ENCODE measurements around the gene SMDT1. TPM values are rescaled to one million over a fixed set of nuclear protein-coding genes. Genes with fewer than 3 reads are reported as not detected.
A peak's percentile ranks its signal among the peaks of the same experiment; 100 is the strongest.
"Not testable (repeated sequence)": the region's sequence is repeated elsewhere in the genome, so short reads cannot be mapped to it uniquely, and the experiment has no call there.

SMDT1 gene
- polyA plus RNA-seq, 10 donors = 94.1 to 156 (median 122) TPM

- no peak for DNase-seq
Measured at GRCh38 chr22:42068291-42068690, 11.2 kb upstream of the SMDT1 start.

- DNase-seq = no peak
Measured at GRCh38 chr22:42069801-42070516, 9.5 kb upstream of the SMDT1 start.

GRCh38 chr22:42070517-42071422 lies 8.7 kb upstream of the SMDT1 start, which contains the start of gene NAGA:
Gene NAGA (minus strand): TSS chr22:42070812. CDS start chr22:42070297, 515 bp downstream.
- DNase-seq = peak; percentile 95 to 99 (median 96)

DNA sequence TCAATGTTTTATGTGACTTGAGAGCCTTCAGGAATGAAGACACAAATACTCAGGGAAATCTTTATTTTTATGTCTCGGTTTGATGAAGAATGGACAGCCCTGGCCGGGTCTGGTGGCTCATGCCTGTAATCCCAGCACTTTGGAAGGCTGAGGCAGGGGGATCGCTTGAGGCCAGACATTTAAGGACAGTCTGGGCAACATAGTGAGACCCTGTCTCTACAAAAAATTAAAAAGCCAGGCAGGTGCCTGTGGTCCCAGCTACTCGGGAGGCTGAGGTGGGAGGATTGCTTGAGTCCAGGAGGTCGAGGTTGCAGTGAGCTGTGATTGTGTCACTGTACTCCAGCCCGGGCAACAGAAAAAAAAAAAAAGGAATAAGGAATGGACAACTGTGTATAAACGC lies 8.0 kb upstream of the SMDT1 start:
- DNase-seq = not testable (repeated sequence)

- no peak for DNase-seq
Measured at GRCh38 chr22:42072606-42073330, 6.7 kb upstream of the SMDT1 start.

DNA sequence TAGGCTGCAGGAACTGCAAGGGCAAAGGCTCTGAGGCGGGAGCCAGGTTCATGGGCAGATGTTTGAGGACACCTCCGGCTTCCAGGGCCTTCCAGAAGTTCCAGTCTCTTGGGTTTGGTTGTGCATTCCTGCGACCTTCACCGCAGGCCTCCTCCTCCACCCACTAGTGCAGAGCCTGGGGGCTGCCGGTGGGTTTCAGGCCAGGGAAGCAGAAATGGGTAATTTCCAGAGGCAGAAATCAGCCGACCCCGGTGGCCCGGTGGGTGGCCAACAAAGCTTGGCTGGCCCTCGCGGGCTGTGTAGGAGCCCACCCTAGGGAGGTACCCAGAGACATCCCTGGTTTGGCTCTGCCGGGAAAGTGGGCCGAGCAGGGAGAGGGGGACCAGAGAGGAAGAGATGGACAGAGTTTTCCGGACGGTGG lies 5.9 kb upstream of the SMDT1 start:
- DNase-seq = no peak

DNA sequence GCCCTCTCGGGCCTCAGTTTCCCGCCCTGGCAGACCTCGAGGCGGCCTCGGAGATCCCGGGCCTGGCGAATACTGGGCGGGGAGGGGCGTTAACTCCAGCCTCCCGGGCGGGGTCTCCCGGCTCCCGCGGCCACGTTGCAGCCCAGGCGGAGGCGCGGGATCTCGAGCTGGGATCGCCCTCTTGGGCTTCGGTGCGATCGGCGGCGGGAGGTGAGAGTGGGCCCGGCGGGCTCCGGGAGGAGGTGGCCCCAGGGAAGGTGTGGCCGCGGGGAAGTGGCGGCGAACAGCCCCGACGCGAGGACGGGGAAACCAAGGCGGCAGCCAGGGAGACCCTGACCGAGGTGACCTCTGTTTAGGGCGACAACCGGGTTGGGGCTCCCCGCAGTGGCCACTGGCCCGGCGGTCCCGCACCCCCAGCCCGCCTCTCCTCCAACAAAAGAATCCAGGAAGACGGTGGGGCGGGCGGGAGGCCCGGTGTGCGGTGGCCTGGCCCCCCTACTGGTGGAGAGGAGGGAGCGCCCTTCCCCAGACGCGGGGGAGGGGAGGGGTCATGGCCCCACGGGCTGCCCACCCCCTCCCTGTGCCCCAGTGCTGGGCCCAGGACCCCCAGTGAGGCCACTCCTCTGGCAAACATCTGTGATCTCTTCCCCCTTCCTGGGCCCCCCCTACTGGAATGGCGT lies 5.2 kb upstream of the SMDT1 start, which contains the start of gene PHETA2:
PHETA2 (plus strand) TSS at position 117 of the 680 bp plus-strand sequence. CDS start 3,046 bp downstream, outside the sequence.
- DNase-seq = peak; percentile 59 to 87 (median 69)

- no peak for DNase-seq
Measured at GRCh38 chr22:42074846-42075676, 4.4 kb upstream of the SMDT1 start.

DNA sequence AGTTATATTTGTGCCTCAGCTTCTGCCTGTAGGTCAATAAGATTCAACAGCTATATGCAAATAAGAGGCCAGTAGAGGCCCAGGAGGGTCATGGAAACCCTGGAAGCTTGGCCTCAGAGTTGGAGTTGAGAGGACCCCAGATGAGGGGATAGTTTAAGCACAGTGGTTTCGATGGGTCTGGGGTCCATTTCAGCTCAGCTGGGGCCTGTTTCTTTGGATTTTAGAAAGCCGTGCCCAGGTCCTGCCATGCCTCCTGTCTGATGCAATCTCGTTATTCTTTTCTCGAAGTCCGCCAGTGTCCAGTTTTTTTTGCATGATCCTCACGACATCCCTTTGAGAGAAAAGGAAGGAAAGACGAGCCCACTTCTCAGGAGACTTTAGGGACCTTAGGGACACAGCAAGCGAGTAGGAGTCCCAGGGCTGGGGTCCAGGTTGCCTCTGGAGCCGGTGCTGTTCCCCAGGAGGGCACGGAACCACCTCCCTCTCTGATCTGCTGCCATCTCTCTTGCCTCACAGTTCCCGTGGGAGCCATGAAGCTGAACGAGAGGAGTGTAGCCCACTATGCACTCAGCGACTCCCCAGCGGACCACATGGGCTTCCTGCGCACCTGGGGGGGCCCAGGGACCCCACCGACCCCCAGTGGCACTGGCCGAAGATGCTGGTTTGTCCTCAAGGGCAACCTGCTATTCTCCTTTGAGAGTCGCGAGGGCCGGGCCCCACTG lies 2.6 kb upstream of the SMDT1 start:
- no peak for DNase-seq

GRCh38 chr22:42077486-42078125 lies 1.9 kb upstream of the SMDT1 start:
- no peak for DNase-seq

DNA sequence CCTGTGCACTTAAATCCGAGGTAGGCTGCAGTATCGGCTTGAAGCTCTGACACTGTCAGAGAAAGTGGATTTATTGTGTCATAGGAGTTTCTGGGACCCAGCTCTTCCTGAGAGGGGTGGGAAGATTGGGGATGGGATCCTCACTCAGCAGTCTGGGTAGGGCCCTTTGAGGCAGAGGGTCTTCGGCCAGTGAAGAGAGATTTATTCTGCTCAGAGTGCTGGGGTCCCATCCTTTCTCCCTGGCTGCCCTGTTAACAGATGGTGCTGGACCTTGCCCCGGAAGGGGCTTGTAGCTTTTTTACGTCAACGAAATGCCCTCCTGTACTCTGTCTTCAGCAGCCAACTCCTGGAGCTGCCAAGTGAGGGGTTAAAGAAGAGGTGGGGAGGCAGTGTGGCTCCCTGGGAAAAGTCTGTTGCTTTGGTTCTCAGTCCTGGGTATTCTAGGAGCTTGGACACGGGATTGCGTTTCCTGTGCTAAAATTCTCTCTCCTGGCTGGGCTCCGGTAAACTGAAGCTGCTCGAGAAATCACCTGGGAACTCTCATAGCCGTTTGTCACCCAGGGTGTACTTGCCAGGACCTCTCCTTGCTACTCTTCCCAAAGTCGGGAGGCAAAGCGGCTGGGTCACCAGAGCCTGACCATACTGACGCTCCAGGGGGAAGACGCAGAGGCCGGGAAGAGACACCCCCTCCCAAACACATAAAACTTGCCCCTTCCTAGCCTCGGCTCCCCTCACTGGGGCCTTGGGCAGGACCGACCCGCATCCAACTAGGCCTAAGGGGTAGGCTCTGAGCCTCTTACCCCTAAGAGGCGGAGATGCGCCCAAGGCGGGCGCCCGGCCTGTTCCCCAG lies 806 bp upstream of the SMDT1 start:
- peak in 1 of 3 donors; percentile 66 for DNase-seq

DNA sequence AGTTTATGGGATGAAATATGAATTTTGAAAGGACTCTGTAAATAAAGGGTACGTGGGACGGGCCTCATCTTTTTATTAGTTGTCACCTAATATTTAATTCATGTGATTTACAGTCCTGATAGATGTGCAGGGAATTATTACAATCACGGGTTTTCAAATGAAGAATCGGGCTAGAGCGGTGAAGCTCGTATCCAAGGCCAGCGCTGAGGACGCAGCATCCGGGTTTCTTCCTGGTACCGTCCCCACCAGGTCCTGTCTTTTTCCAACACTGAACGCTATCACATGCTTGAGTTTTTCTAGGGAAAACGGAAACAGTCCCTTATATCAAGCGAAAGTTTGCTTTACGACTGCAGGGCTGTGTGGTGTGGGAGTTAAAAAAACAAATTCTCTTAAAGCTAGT lies 787 bp downstream of the SMDT1 start:
- DNase-seq = peak in 1 of 3 donors; percentile 47

GRCh38 chr22:42083119-42083518 lies 3.6 kb downstream of the SMDT1 start:
- no peak for DNase-seq

GRCh38 chr22:42084874-42085273 lies 5.4 kb downstream of the SMDT1 start:
- no peak for DNase-seq

- no peak for DNase-seq
Measured at GRCh38 chr22:42086051-42086450, 6.6 kb downstream of the SMDT1 start.

GRCh38 chr22:42090596-42091454 lies 11.3 kb downstream of the SMDT1 start, which contains the start of gene NDUFA6:
Gene NDUFA6 (minus strand): TSS chr22:42090772. CDS start chr22:42090744, 28 bp downstream.
- peak; percentile 98 to 99 (median 99) for DNase-seq

DNA sequence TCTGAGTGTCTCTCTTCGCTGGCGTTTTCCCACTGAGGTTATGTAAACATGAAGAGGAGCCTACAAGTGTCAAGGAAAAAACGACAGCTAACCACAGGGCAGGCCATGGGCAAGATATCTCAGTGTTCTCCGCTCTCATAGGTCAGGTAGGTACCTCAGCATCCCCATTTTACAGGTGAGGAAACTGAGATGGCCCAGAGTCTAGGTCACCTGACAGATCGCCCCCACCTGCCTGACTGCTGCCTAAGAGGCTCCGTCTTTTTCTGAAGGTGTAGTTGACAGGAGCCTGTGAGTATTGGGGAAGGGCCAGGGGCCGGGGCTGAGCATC lies 11.9 kb downstream of the SMDT1 start:
- no peak for DNase-seq
